ENCODE measurements around the gene VDAC1. TPM values are rescaled to one million over a fixed set of nuclear protein-coding genes. Genes with fewer than 3 reads are reported as not detected.

The VDAC1 gene
- total RNA-seq, 1 experiment from 2014 or later = 317 TPM

DNA sequence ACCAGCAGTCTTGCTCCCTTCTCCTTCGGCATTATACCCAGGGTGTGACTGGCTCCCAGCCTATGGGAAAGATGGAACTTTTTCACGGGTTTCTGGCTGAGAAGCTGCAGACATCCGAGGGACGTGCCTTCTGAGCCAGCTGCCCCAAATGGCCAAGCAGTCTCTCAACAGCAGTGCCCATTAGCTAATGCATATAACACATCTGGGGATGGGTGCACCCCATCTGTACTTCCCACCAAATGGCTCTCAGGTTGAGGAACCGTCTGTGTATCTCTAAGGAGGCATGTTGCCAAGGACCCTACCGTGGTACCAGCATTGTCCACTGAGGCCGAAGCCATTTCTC lies 61.3 kb downstream of the VDAC1 start:
- TF ChIP-seq, protein P1, sequence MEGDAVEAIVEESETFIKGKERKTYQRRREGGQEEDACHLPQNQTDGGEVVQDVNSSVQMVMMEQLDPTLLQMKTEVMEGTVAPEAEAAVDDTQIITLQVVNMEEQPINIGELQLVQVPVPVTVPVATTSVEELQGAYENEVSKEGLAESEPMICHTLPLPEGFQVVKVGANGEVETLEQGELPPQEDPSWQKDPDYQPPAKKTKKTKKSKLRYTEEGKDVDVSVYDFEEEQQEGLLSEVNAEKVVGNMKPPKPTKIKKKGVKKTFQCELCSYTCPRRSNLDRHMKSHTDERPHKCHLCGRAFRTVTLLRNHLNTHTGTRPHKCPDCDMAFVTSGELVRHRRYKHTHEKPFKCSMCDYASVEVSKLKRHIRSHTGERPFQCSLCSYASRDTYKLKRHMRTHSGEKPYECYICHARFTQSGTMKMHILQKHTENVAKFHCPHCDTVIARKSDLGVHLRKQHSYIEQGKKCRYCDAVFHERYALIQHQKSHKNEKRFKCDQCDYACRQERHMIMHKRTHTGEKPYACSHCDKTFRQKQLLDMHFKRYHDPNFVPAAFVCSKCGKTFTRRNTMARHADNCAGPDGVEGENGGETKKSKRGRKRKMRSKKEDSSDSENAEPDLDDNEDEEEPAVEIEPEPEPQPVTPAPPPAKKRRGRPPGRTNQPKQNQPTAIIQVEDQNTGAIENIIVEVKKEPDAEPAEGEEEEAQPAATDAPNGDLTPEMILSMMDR (IDR thresholded peaks at IDR 0.05; ENCODE audit: insufficient read depth in 1 of 2, low read depth in 1 of 2, low read length in 1 of 2, severe bottlenecking in 1 of 2, unreplicated experiment in 1 of 2) = no peak
- no peak overlapping the region for H3K4me3 ChIP-seq (ENCODE audit: low read depth, low read length)
- H3K27me3 ChIP-seq (replicated peaks; ENCODE audit: control insufficient read depth, insufficient read depth, low read length) = no peaks in the 10 kb centered on the region
- H3K36me3 Mint-ChIP-seq (ENCODE audit: insufficient read depth, unreplicated experiment) = no peaks in the 10 kb centered on the region
- H3K36me3 ChIP-seq (ENCODE audit: control insufficient read depth, insufficient read depth, low read length) = no peaks in the 10 kb centered on the region
- no peaks in the 10 kb centered on the region for H3K9me3 ChIP-seq
- CTCF ChIA-PET = no interaction called here
- no peak overlapping the region for H3K4me3 Mint-ChIP-seq (ENCODE audit: unreplicated experiment)
- DNase-seq = no peak
- intact Hi-C loops (cut with micrococcal nuclease; ENCODE audit: unreplicated experiment) = loop anchor here (5.0 kb wide), 2 partner anchors 61 to 391 kb away; no protein-coding TSS in a partner anchor
- H3K27ac Mint-ChIP-seq (ENCODE audit: unreplicated experiment) = no peak overlapping the region
- BruUV-seq (replicated peaks) = no TSS peak
- no peaks in the 10 kb centered on the region for H3K27me3 Mint-ChIP-seq (ENCODE audit: insufficient read depth, unreplicated experiment)
- no peaks in the 10 kb centered on the region for H3K9me3 Mint-ChIP-seq (ENCODE audit: unreplicated experiment)
- H3K4me1 ChIP-seq = peaks cover 13% of the 10 kb centered on the region
- H3K4me1 Mint-ChIP-seq (ENCODE audit: low read depth, unreplicated experiment) = no peaks in the 10 kb centered on the region
- POLR2A ChIA-PET = no interaction called here

DNA sequence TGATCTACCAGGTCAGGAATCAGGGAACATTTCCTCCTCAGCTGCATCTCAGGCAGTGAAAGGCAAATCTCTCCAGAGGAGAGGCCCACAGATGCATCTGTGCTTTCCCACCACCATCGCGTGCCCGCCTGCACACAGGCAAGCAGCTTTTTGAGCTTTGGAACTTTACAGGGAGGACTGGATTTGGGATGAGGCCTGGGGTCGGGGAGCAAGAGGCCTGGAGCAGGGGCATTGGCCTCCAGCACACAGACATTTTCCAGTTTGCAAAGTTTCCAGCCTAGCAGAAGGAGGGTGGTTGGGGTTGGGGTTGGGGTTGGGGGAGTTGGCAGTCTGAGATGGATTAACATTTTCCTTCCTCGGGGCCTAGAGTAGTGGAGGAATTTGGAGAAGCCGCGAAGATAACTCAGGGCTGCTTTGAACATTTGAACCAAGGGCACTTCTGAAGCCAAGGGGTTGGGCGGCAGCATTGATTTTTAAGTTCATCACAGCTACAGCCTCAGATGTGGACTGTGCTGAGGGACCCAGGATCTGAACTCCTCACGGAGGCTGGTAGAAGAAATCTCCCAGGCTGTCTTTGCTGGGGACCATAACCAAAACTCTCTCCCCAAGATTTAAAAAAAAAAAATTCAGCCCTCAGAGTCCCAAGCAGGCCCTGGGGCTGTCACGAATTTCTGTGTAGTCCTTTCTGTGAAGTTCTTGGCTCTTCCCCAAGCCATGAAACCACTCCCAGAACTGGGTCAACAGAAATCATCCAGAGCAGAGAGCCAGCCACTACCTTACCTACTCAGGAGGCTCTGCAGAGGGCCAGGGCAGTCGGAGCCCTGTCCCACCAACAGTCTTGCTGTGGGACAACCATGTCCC lies 61.9 kb downstream of the VDAC1 start:
- no peak for DNase-seq
- H3K4me3 ChIP-seq (ENCODE audit: low read depth, low read length) = no peak overlapping the region
- no peaks in the 10 kb centered on the region for H3K27me3 ChIP-seq (replicated peaks; ENCODE audit: control insufficient read depth, insufficient read depth, low read length)
- H3K36me3 ChIP-seq (ENCODE audit: control insufficient read depth, insufficient read depth, low read length) = no peaks in the 10 kb centered on the region
- POLR2A ChIA-PET = no interaction called here
- TF ChIP-seq, protein P1 (IDR thresholded peaks at IDR 0.05; ENCODE audit: insufficient read depth in 1 of 2, low read depth in 1 of 2, low read length in 1 of 2, severe bottlenecking in 1 of 2, unreplicated experiment in 1 of 2) = no peak
- CTCF ChIA-PET = no interaction called here
- H3K4me1 Mint-ChIP-seq (ENCODE audit: low read depth, unreplicated experiment) = peaks cover 5% of the 10 kb centered on the region
- H3K4me3 Mint-ChIP-seq (ENCODE audit: unreplicated experiment) = no peak overlapping the region
- H3K36me3 Mint-ChIP-seq (ENCODE audit: insufficient read depth, unreplicated experiment) = no peaks in the 10 kb centered on the region
- peaks cover 19% of the 10 kb centered on the region for H3K4me1 ChIP-seq
- H3K9me3 Mint-ChIP-seq (ENCODE audit: unreplicated experiment) = no peaks in the 10 kb centered on the region
- intact Hi-C loops (cut with micrococcal nuclease; ENCODE audit: unreplicated experiment) = loop anchor here (5.0 kb wide), 2 partner anchors 61 to 391 kb away; no protein-coding TSS in a partner anchor
- H3K9me3 ChIP-seq = no peaks in the 10 kb centered on the region
- H3K27ac Mint-ChIP-seq (ENCODE audit: unreplicated experiment) = no peak overlapping the region
- H3K27me3 Mint-ChIP-seq (ENCODE audit: insufficient read depth, unreplicated experiment) = no peaks in the 10 kb centered on the region
- no TSS peak for BruUV-seq (replicated peaks)

- intact Hi-C loops (cut with micrococcal nuclease; ENCODE audit: unreplicated experiment) = loop anchor here (5.0 kb wide), 2 partner anchors 59 to 389 kb away; no protein-coding TSS in a partner anchor
- CTCF ChIA-PET = no interaction called here
- peaks cover 22% of the 10 kb centered on the region for H3K4me1 ChIP-seq
Observed at GRCh38 chr5:133941456-133942196, 63.1 kb downstream of the VDAC1 start.

More at GRCh38 chr5:133941456-133942196, 63.1 kb downstream of the VDAC1 start:
- no peak overlapping the region for H3K4me3 ChIP-seq (ENCODE audit: low read depth, low read length)
- H3K4me3 Mint-ChIP-seq (ENCODE audit: unreplicated experiment) = no peak overlapping the region
- TF ChIP-seq, protein P1 (IDR thresholded peaks at IDR 0.05; ENCODE audit: insufficient read depth in 1 of 2, low read depth in 1 of 2, low read length in 1 of 2, severe bottlenecking in 1 of 2, unreplicated experiment in 1 of 2) = no peak
- H3K27ac Mint-ChIP-seq (ENCODE audit: unreplicated experiment) = no peak overlapping the region
- no TSS peak for BruUV-seq (replicated peaks)
- H3K36me3 Mint-ChIP-seq (ENCODE audit: insufficient read depth, unreplicated experiment) = no peaks in the 10 kb centered on the region
- H3K36me3 ChIP-seq (ENCODE audit: control insufficient read depth, insufficient read depth, low read length) = no peaks in the 10 kb centered on the region
- H3K9me3 ChIP-seq = no peaks in the 10 kb centered on the region
- H3K27me3 Mint-ChIP-seq (ENCODE audit: insufficient read depth, unreplicated experiment) = no peaks in the 10 kb centered on the region
- H3K27me3 ChIP-seq (replicated peaks; ENCODE audit: control insufficient read depth, insufficient read depth, low read length) = no peaks in the 10 kb centered on the region
- H3K9me3 Mint-ChIP-seq (ENCODE audit: unreplicated experiment) = peaks cover 8% of the 10 kb centered on the region
- peaks cover 7% of the 10 kb centered on the region for H3K4me1 Mint-ChIP-seq (ENCODE audit: low read depth, unreplicated experiment)
- POLR2A ChIA-PET = no interaction called here
- no peak for DNase-seq

Measured in Caco-2 (cell line).